HG02852 (cell line): ENCODE results near the gene SORL1-AS1.
"Not testable (repeated sequence)": the region's sequence is repeated elsewhere in the genome, so short reads cannot be mapped to it uniquely, and the experiment has no call there.

Experiments used
- ATAC-seq: cut with Tn5 transposase; IDR thresholded peaks from one replicate; pipeline ENCODE4 v1.9.1; 2021; ENCODE audit warnings: mild to moderate bottlenecking, moderate library complexity; ENCODE audit not compliant: unreplicated experiment

The SORL1-AS1 gene

GRCh38 chr11:121431820-121432526, 20.8 kb downstream of the SORL1-AS1 start:
- peak; percentile 42 for ATAC-seq

GRCh38 chr11:121429556-121429955, 23.2 kb downstream of the SORL1-AS1 start:
- no peak for ATAC-seq

- no peak for ATAC-seq
Observed at GRCh38 chr11:121427400-121427744, 25.4 kb downstream of the SORL1-AS1 start.

GRCh38 chr11:121426476-121427399, 26.0 kb downstream of the SORL1-AS1 start:
- ATAC-seq = no peak

- ATAC-seq = no peak
Observed at GRCh38 chr11:121425828-121426227, 26.9 kb downstream of the SORL1-AS1 start.

- ATAC-seq = no peak
Observed at GRCh38 chr11:121422675-121423074, 30.1 kb downstream of the SORL1-AS1 start.

- no peak for ATAC-seq
Observed at GRCh38 chr11:121421149-121421901, 31.4 kb downstream of the SORL1-AS1 start.

- no peak for ATAC-seq
Observed at GRCh38 chr11:121420398-121420797, 32.4 kb downstream of the SORL1-AS1 start.

GRCh38 chr11:121419836-121420235, 32.9 kb downstream of the SORL1-AS1 start:
- ATAC-seq = no peak

- no peak for ATAC-seq
Observed at GRCh38 chr11:121418625-121419114, 34.1 kb downstream of the SORL1-AS1 start.

GRCh38 chr11:121417607-121418006, 35.2 kb downstream of the SORL1-AS1 start:
- ATAC-seq = no peak

GRCh38 chr11:121417055-121417551, 35.7 kb downstream of the SORL1-AS1 start:
- no peak for ATAC-seq

- no peak for ATAC-seq
Observed at GRCh38 chr11:121415856-121416255, 36.9 kb downstream of the SORL1-AS1 start.

- ATAC-seq = no peak
Observed at GRCh38 chr11:121414141-121414913, 38.4 kb downstream of the SORL1-AS1 start.

- ATAC-seq = no peak
Observed at GRCh38 chr11:121412711-121413415, 39.9 kb downstream of the SORL1-AS1 start.

- no peak for ATAC-seq
Observed at GRCh38 chr11:121412000-121412587, 40.7 kb downstream of the SORL1-AS1 start.

- ATAC-seq = not testable (repeated sequence)
Observed at GRCh38 chr11:121411330-121411729, 41.4 kb downstream of the SORL1-AS1 start.

GRCh38 chr11:121410041-121410440, 42.7 kb downstream of the SORL1-AS1 start:
- not testable (repeated sequence) for ATAC-seq

- ATAC-seq = no peak
Observed at GRCh38 chr11:121408830-121409229, 43.9 kb downstream of the SORL1-AS1 start.
